ENCODE measurements around the gene RNF40.

RNF40 gene

DNA sequence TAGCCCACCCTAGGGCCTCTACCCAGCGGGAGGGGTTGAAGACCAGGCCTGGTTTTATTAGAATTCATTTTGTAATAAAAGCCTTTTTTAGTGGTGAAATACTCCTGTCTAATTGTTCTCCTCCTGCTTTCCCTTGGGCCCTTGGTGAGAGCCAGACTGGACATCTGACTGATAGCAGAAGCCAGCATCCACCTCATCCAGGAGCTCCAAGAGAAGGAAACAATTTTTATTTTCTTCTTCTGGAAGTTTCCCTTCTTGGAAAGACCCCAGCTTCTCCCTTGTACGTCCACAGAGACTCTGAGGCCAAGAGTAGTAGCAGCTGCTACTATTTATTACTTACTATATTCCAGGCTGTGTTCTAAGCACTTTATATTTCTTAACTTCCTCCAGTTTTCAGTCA, 17.9 kb upstream of the RNF40 start:
- no peak overlapping the region for H3K4me3 ChIP-seq (ENCODE audit: low read depth, low read length)
- in situ Hi-C loops (cut with HindIII; ENCODE audit: low pct_ligation_motif_present, low sequenced_read_pairs), result no loop called here
- H3K27me3 ChIP-seq (replicated peaks), result no peaks in the 10 kb centered on the region
- TF ChIP-seq, protein P1, sequence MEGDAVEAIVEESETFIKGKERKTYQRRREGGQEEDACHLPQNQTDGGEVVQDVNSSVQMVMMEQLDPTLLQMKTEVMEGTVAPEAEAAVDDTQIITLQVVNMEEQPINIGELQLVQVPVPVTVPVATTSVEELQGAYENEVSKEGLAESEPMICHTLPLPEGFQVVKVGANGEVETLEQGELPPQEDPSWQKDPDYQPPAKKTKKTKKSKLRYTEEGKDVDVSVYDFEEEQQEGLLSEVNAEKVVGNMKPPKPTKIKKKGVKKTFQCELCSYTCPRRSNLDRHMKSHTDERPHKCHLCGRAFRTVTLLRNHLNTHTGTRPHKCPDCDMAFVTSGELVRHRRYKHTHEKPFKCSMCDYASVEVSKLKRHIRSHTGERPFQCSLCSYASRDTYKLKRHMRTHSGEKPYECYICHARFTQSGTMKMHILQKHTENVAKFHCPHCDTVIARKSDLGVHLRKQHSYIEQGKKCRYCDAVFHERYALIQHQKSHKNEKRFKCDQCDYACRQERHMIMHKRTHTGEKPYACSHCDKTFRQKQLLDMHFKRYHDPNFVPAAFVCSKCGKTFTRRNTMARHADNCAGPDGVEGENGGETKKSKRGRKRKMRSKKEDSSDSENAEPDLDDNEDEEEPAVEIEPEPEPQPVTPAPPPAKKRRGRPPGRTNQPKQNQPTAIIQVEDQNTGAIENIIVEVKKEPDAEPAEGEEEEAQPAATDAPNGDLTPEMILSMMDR (IDR thresholded peaks at IDR 0.05; ENCODE audit: low read depth, low read length, missing control alignments), result no peak
- peaks cover 43% of the 10 kb centered on the region for H3K36me3 ChIP-seq (replicated peaks)
- H3K27ac ChIP-seq, result no peak overlapping the region
- no peak for DNase-seq

DNA sequence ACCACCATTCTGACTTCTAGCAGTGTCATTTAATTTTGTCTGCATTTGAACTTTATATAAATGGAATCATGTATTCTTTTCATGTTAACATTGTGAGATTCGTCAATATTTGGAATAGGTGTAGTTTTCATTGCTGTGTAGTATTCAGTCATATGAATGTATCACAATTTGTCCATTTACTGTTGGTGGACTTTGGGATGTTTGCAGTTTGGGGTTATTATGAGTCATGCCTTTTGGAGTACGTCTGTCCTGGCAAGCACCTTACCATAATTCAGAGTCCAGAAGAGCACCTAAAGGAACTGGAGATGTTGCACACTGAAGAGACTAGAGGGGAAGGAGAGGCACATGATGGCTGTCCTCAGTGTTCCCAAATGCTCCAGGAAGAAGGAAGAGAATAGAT, 17.0 kb upstream of the RNF40 start:
- DNase-seq, result no peak
- in situ Hi-C loops (cut with HindIII; ENCODE audit: low pct_ligation_motif_present, low sequenced_read_pairs), result no loop called here
- Histone ChIP-seq H3K27me3 (replicated peaks) (no peaks in the 10 kb centered on the region), H3K27ac (no peak overlapping the region), H3K36me3 (replicated peaks) (peaks cover 37% of the 10 kb centered on the region), H3K4me3 (ENCODE audit: low read depth, low read length) (no peak overlapping the region)
- TF ChIP-seq, protein P1 (IDR thresholded peaks at IDR 0.05; ENCODE audit: low read depth, low read length, missing control alignments), result no peak

DNA sequence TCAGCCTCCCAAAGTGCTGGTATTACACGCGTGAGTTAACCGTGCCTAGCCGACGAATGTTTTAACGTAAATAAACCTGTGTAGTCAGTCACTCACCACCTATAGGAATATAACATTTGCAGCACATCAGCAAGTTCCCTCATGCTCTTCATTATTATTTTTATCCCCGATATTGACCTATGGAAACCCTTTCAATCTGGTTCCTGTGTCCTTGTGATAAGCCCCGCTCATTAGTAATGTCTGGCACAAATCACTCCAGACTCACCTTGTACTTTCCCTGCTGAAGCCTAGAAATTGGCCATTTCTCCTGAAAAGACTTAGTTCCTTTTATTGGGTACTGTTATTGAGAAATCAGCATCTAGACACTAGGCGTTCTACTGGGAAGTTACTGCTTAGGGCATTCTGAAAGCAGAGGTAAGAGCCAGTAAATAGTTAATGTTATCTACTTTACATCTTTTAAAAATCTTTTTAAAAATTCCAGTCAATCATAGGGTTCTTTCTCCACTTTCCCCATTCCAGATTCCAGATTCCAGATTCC, 15.4 kb upstream of the RNF40 start:
- TF ChIP-seq, protein P1 (IDR thresholded peaks at IDR 0.05; ENCODE audit: low read depth, low read length, missing control alignments), result no peak
- no peaks in the 10 kb centered on the region for H3K27me3 ChIP-seq (replicated peaks)
- no peak overlapping the region for H3K27ac ChIP-seq
- DNase-seq, result no peak
- in situ Hi-C loops (cut with HindIII; ENCODE audit: low pct_ligation_motif_present, low sequenced_read_pairs), result no loop called here
- peaks cover 33% of the 10 kb centered on the region for H3K36me3 ChIP-seq (replicated peaks)
- H3K4me3 ChIP-seq (ENCODE audit: low read depth, low read length), result no peak overlapping the region

DNA sequence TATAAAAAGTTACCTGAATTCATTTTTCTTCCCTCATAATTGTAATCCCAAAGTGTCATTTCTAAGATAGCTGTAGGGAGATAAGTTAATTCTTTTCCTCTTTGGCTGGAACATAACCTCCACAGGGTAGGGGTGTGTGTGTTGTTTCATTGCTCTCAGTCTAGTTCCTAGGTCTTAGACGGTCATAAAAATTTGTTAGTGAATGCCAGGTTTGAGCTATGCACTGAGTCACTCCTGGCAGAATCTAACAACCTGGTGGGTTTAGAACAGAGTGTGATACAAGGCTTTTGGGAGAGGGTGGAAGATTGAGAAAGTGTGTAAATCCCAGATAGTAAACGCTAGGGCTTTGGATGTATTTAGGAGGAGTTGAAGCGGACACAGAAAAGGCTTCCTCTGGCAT, 14.8 kb upstream of the RNF40 start:
- H3K27me3 ChIP-seq (replicated peaks), result no peaks in the 10 kb centered on the region
- in situ Hi-C loops (cut with HindIII; ENCODE audit: low pct_ligation_motif_present, low sequenced_read_pairs), result no loop called here
- peaks cover 26% of the 10 kb centered on the region for H3K36me3 ChIP-seq (replicated peaks)
- TF ChIP-seq, protein P1 (IDR thresholded peaks at IDR 0.05; ENCODE audit: low read depth, low read length, missing control alignments), result no peak
- no peak overlapping the region for H3K27ac ChIP-seq
- no peak for DNase-seq
- H3K4me3 ChIP-seq (ENCODE audit: low read depth, low read length), result peak overlapping the region; percentile 84

DNA sequence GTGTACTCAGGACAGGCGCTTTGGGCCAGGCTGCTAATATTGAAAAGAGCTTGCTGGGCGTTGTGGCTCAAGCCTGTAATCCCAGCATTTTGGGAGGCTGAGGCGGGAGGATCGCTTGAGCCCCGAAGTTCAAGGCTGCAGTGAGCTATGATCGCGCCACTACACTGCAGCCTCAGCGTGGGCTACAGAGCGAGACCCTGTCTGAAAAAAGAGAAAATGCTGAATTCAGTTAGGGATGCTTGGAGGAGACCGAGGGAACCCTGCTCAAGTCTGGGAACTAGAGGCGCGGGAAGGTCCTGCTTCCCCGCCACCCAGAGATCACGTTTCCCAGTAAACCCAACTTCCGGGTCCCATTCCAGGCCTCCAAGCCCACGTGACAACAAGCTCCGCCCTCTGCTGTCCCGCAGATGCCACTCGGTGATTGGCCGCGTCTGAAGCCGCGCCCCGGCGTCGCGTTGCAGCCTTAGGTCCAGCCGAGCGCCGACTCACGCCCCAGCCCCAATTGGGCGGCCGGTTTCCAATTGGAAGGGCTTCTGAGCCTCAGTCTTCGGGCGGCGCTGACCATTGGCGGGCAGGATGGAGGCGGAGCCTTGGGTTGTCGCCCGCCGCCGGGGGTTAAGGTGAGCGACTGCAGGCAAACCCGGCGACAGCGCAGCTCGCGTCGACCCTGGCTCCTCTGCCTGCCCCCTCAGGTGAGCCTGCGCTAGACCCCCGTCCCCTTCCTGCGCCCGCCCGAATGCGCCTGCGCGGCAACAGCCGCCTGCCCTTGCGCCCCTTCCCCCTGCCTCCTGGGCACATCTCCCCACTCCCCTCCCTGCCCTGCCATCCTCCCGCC, 14.1 kb upstream of the RNF40 start, which contains the start of gene PHKG2:
Gene PHKG2, plus strand, starts transcription at position 627 of the 835 bp plus-strand sequence. CDS start 396 bp downstream, outside the sequence.
- in situ Hi-C loops (cut with HindIII; ENCODE audit: low pct_ligation_motif_present, low sequenced_read_pairs), result no loop called here
- peaks cover 24% of the 10 kb centered on the region for H3K36me3 ChIP-seq (replicated peaks)

More for the DNA sequence above, 14.1 kb upstream of the RNF40 start, which contains the start of gene PHKG2:
- Histone ChIP-seq H3K27me3 (replicated peaks) (no peaks in the 10 kb centered on the region), H3K27ac (peak within 1 kb of the TSS; percentile 48), H3K4me3 (ENCODE audit: low read depth, low read length) (peak within 1 kb of the TSS; percentile 84)
- DNase-seq, result peak; percentile 98
- TF ChIP-seq, protein P1 (IDR thresholded peaks at IDR 0.05; ENCODE audit: low read depth, low read length, missing control alignments), result no peak
